Melanocyte of skin (primary cell): ENCODE results near the gene WBP11. TPM values are rescaled to one million over a fixed set of nuclear protein-coding genes. Genes with fewer than 3 reads are reported as not detected.

ENCODE experiments used
- total RNA-seq, 2 donors: library from RNA; depleted of rRNA; stranded (reverse); fragments of >200 nt; gene quantifications; 2 replicates each; pipeline ENCODE4 v1.2.3, GENCODE V29; 2012

The WBP11 gene
- 10 to 100 TPM; 54.6 to 68.1 TPM for total RNA-seq

GRCh38 chr12:14803011-14803829 lies at the start of gene WBP11, which contains the start of gene C12orf60:
TSS of gene WBP11 (minus strand) at chr12:14803478. CDS start at chr12:14801383, 2,095 bp downstream.
TSS of gene C12orf60 (plus strand) at chr12:14803670. CDS start at chr12:14822936, 19,266 bp downstream.

GRCh38 chr12:14843425-14843887 lies 40.2 kb upstream of the WBP11 start, which contains the start of gene ART4:
TSS of gene ART4 (minus strand) at chr12:14843526. CDS start at chr12:14843113, 413 bp downstream.

GRCh38 chr12:14814014-14814413 lies 10.7 kb upstream of the WBP11 start, which contains the start of gene SMCO3:
TSS of gene SMCO3 (minus strand) at chr12:14814182. CDS start at chr12:14806680, 7,502 bp downstream.

Other genes with a start within 250 kb of the WBP11 start
- gene PLBD1, start 235.6 kb downstream of the WBP11 start, total RNA-seq, result 1 to 10 TPM; 1.4 to 3.7 TPM
- not detected for gene GUCY2C, start 106.9 kb downstream of the WBP11 start, total RNA-seq
- gene C12orf60, start 192 bp upstream of the WBP11 start, total RNA-seq, result 10 to 100 TPM in 1 of 2 donors, 1 to 10 TPM in 1; 7.3 to 22.7 TPM
- gene SMCO3, start 10.7 kb upstream of the WBP11 start, total RNA-seq, result 1 to 10 TPM in 1 of 2 donors, under 1 TPM in 1; 0.33 to 1.0 TPM
- not detected for gene ART4, start 40.0 kb upstream of the WBP11 start, total RNA-seq
- not detected for gene MGP, start 82.4 kb upstream of the WBP11 start, total RNA-seq
- not detected for gene ERP27, start 135.1 kb upstream of the WBP11 start, total RNA-seq
- 1 to 10 TPM; 2.4 to 4.0 TPM for gene ARHGDIB, start 158.1 kb upstream of the WBP11 start, total RNA-seq
- gene PDE6H, start 169.6 kb upstream of the WBP11 start, total RNA-seq, result not detected